ENCODE measurements around the gene UBR4. TPM values are rescaled to one million over a fixed set of nuclear protein-coding genes. Genes with fewer than 3 reads are reported as not detected.

UBR4 gene
- total and polyA plus RNA-seq, 10 of the 15 experiments (the other 5 are each of a cell fraction or from before 2014, with no cell fraction given), result 34.2 to 124 (median 56.2) TPM

GRCh38 chr1:19059773-19060172 is 150.3 kb downstream of the UBR4 start:
- intact Hi-C loops (cut with micrococcal nuclease; ENCODE audit: unreplicated experiment), result no loop called here
- H3K9ac ChIP-seq (ENCODE audit: control insufficient read depth, insufficient read depth, low read length), result no peak overlapping the region
- no peaks in the 10 kb centered on the region for H3K79me2 ChIP-seq (ENCODE audit: control insufficient read depth, insufficient read depth, low read length)
- BruUV-seq (replicated peaks), result no TSS peak
- ChIA-PET POLR2A (no interaction called here), RAD21 (ENCODE audit: unreplicated experiment) (no interaction called here), SMC1A (ENCODE audit: uncharacterized antibody, unreplicated experiment) (no interaction called here), CTCF (no interaction called here)
- no peak overlapping the region for H2AFZ ChIP-seq (ENCODE audit: control insufficient read depth, low read depth, low read length)
- no peaks in the 10 kb centered on the region for H3K4me1 ChIP-seq (ENCODE audit: control insufficient read depth, insufficient read depth, low read length)
- H3K36me3 ChIP-seq (ENCODE audit: control insufficient read depth in 2 of 2, insufficient read depth in 2 of 2, low read length in 1 of 2), result no peaks in the 10 kb centered on the region
- DNase-seq (ENCODE audit: low read depth, low spot score), result no peak
- no peak for TF ChIP-seq SMAD5 (IDR thresholded peaks at IDR 0.05; ENCODE audit: low read depth)
- TF ChIP-seq JUND (IDR thresholded peaks at IDR 0.05; ENCODE audit: low read depth, low read length), result no peak
- TF ChIP-seq RAD21 (IDR thresholded peaks at IDR 0.05; ENCODE audit: insufficient read depth, low read depth, low read length), result no peak
- no peak for TF ChIP-seq EZH2 (IDR thresholded peaks at IDR 0.05; ENCODE audit: borderline replicate concordance, control insufficient read depth, low read depth, low read length)
- no peak for FAIRE-seq
- H3K9me3 ChIP-seq (replicated peaks; ENCODE audit: control insufficient read depth, insufficient read depth, low read length), result no peaks in the 10 kb centered on the region; the same call in 2 of the 3 replicates
- no peak overlapping the region for H3K27ac ChIP-seq (ENCODE audit: control insufficient read depth, insufficient read depth)
- WGBS (ENCODE audit: insufficient coverage, insufficient replicate concordance, low lambda C conversion rate, missing lambda C conversion rate), result 22% methylated on average over 4 of the region's 4 CpGs
- ATAC-seq, result no peak
- no peaks in the 10 kb centered on the region; a peak in 2 of 4 replicates for H3K27me3 ChIP-seq (replicated peaks in 1 of 2; ENCODE audit: control insufficient read depth in 2 of 2, insufficient read depth in 2 of 2, low read length in 1 of 2)
- no peaks in the 10 kb centered on the region for H4K20me1 ChIP-seq (ENCODE audit: control insufficient read depth, insufficient read depth)
- no peak overlapping the region for H3K4me3 ChIP-seq
- H3K4me2 ChIP-seq (ENCODE audit: control insufficient read depth, insufficient read depth), result no peak overlapping the region
- in situ Hi-C loops (cut with MboI), result no loop called here

DNA sequence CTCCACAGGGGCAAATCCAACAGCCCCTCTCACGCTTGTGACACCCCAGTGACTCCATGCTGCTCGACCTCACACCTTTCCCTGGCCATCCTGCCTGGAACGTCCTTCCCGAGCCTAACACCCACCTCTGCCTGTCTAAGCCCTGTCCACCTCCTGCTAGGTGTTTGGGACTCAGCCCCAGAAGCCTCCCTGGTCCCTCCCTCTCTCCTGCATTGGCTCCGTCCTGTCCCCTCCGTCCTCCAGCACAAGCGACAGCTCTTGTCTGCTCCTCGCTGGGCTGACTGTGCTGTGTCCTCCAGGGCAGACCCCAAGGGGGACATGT is 151.6 kb downstream of the UBR4 start:
- CTCF ChIA-PET, result no interaction called here
- no peaks in the 10 kb centered on the region for H4K20me1 ChIP-seq (ENCODE audit: control insufficient read depth, insufficient read depth)
- no peak overlapping the region for H3K9ac ChIP-seq (ENCODE audit: control insufficient read depth, insufficient read depth, low read length)
- no TSS peak for BruUV-seq (replicated peaks)
- no peaks in the 10 kb centered on the region; the same call in 2 of the 3 replicates for H3K9me3 ChIP-seq (replicated peaks; ENCODE audit: control insufficient read depth, insufficient read depth, low read length)
- no peak overlapping the region for H3K4me2 ChIP-seq (ENCODE audit: control insufficient read depth, insufficient read depth)
- no peak overlapping the region for H3K4me3 ChIP-seq
- no peaks in the 10 kb centered on the region for H3K4me1 ChIP-seq (ENCODE audit: control insufficient read depth, insufficient read depth, low read length)
- no peak overlapping the region for H3K27ac ChIP-seq (ENCODE audit: control insufficient read depth, insufficient read depth)
- POLR2A ChIA-PET, result no interaction called here
- H3K36me3 ChIP-seq (ENCODE audit: control insufficient read depth in 2 of 2, insufficient read depth in 2 of 2, low read length in 1 of 2), result no peaks in the 10 kb centered on the region
- H2AFZ ChIP-seq (ENCODE audit: control insufficient read depth, low read depth, low read length), result no peak overlapping the region
- in situ Hi-C loops (cut with MboI), result no loop called here
- H3K27me3 ChIP-seq (replicated peaks in 1 of 2; ENCODE audit: control insufficient read depth in 2 of 2, insufficient read depth in 2 of 2, low read length in 1 of 2), result peaks cover 0 to 2% of the 10 kb centered on the region in 2 experiments; a peak in 3 of 4 replicates
- no peak for ATAC-seq
- no peak for TF ChIP-seq BRCA1 (IDR thresholded peaks at IDR 0.05; ENCODE audit: low read depth, low read length)
- no peak for TF ChIP-seq NFYA (IDR thresholded peaks at IDR 0.05; ENCODE audit: borderline replicate concordance, low read depth, low read length)
- TF ChIP-seq RELA (IDR thresholded peaks at IDR 0.05; ENCODE audit: borderline replicate concordance, partially characterized antibody), result no peak
- 39% methylated on average over 8 of the region's 8 CpGs for WGBS (ENCODE audit: insufficient coverage, insufficient replicate concordance, low lambda C conversion rate, missing lambda C conversion rate)
- SMC1A ChIA-PET (ENCODE audit: uncharacterized antibody, unreplicated experiment), result interaction anchor here (1.1 kb wide), 1 partner anchor 151 kb away, joined by 3 read pairs; no protein-coding TSS in a partner anchor
- H3K79me2 ChIP-seq (ENCODE audit: control insufficient read depth, insufficient read depth, low read length), result no peaks in the 10 kb centered on the region
- intact Hi-C loops (cut with micrococcal nuclease; ENCODE audit: unreplicated experiment), result no loop called here
- RAD21 ChIA-PET (ENCODE audit: unreplicated experiment), result no interaction called here
- FAIRE-seq, result no peak
- no peak for DNase-seq (ENCODE audit: low read depth, low spot score)

Measured in GM12878 (cell line).